ENCODE results near the gene LHFPL2.

- TF ChIP-seq CTCF (IDR thresholded peaks at IDR 0.05 in 8 of 11, conservative IDR thresholded peaks at IDR 0.05 in 3 of 11): no peak
- TF ChIP-seq POLR2A (IDR thresholded peaks at IDR 0.05): no peak
- TF ChIP-seq POLR2AphosphoS5 (IDR thresholded peaks at IDR 0.05): no peak
Observed at GRCh38 chr5:78534905-78535200, 113.7 kb downstream of the LHFPL2 start.

All from spleen (tissue), 7 donors.